GM19467 (cell line): ENCODE results near the gene EVC2.
"Not testable (repeated sequence)": the region's sequence is repeated elsewhere in the genome, so short reads cannot be mapped to it uniquely, and the experiment has no call there.

Source experiments
- ATAC-seq: cut with Tn5 transposase; IDR thresholded peaks from one replicate; pipeline ENCODE4 v1.9.1; 2021; ENCODE audit warnings: mild to moderate bottlenecking, moderate library complexity; ENCODE audit not compliant: unreplicated experiment

The EVC2 gene

DNA sequence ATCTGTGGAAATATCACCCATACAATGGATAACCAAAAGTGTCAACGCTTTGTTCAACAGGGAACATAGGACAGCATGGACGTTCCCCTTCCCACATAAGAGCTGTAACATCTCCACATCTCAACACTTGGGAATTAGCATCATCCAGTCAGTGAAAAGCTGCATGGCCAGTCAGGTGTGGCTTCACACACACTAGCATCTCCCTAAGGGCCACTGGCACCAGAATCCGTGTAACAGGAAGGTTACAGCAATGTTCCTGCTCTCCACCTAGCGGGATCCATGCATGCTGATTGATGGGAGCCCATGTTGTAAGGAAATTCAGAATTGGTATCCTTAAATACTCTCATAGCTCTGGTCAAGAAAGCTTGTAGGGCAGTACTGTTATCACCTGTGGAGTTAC, 78.8 kb downstream of the EVC2 start:
- ATAC-seq = no peak

DNA sequence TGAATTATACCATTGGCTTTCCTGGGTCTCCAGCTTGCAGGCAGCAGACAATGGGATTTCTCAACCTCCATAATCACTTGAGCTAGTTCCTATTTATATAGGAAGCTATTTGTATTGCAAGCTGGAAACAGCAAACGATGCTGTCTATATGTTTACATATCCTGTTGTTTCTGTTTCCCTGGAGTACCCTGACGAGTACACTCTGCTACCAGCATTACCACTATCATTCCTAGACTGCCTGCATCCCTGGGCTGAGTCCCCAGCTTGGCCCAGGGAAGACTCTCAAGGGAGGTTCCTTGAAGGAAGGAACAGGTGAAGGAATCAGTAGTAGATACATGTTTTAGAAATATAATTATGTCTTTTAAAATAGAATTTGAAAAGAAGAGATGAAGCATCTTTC, 81.4 kb downstream of the EVC2 start:
- ATAC-seq = no peak

DNA sequence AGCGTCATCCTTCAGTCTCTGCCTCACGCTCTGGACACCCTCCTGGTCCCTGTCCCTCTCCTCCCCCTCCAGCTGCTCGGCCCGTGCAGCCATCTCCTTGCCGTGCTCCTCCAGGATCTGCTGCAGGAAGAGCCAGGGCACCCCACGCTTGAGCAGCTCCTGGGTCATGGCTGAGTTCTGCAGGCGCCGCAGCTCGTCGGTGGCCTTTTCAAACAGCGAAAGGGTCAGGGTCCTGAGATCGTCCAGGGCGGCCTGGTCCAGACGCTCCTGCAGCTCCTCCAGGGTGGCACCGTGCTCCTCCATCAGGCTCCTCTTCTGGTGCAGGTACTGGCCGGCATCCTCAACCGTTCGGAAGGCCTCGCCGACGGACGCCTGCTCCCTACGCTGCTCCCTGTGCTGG, 85.8 kb downstream of the EVC2 start:
- no peak for ATAC-seq

DNA sequence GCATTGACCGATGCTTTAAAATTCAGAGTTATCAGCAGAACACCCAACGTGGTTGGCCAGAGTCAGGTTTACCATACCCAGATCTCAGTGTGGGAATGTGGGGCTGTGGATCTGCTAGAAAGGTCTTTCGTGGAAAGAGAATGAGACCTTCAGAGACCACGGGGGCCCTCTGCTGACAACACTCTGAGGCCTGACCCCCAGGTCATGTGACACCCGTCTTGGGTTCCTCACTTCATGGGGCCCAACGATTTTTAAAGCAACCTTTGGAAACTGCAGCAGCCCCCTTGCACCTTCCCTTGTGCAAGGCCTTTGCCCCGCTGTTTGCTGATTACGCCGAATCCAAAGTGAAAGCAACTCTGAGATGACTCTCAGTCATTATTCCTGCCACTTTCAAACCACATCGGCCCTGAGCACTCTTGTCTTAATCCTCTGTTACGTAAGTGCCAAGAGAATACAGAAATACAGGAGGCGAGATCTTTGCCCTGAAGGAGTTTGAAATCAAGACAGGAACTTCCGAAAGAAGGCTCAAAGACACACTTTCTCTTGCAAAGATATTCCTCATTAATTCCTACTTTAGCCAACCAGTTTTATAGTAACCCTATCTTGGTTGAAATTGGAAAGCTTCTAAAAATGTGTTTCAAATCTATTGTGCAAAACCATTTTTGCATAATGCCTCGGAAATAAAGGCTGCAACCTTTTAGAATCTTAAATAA, 88.3 kb downstream of the EVC2 start:
- no peak for ATAC-seq

DNA sequence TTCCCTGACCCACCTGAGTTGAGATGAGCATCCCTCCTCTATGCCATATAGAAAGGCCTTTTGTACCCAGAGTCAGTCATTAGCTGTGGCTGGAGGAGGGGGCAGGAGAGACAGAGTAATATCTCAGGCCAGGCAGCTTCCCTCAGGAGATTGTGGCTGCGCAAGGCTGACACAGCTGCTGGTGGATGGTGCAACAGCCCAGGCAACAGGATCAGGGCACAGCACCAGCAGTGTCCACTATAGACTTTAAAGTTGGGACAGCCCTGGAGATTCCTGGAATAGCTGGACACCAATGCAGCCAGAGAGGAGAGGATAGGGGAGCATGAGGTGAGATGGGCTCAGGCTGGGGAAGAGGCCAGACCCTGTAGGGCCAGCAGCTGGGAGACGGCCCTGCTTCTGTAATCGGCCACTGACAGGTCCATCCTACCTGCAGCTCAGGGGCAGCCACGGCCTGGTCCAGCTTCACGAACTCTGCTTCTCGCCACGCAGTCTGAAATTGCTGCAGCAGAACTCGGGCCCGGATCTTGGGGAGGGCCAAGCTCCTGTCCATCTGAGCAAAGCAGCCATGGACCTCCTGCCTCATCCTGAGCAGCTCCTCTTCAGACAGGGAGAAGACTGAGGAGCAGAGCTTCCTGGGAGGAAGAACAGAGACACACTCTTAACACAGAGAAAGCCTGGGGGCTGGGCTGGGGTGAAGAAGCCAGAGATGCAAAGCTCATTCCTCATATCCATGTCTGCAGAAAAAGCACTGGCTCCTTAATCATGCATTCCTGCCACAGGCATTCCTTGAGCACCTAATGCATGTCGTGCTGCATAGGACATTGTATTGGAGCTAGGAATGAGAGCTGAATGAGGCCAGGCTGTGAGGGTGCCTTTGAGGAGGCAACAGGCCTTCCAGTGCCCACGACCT, 90.1 kb downstream of the EVC2 start:
- no peak for ATAC-seq

DNA sequence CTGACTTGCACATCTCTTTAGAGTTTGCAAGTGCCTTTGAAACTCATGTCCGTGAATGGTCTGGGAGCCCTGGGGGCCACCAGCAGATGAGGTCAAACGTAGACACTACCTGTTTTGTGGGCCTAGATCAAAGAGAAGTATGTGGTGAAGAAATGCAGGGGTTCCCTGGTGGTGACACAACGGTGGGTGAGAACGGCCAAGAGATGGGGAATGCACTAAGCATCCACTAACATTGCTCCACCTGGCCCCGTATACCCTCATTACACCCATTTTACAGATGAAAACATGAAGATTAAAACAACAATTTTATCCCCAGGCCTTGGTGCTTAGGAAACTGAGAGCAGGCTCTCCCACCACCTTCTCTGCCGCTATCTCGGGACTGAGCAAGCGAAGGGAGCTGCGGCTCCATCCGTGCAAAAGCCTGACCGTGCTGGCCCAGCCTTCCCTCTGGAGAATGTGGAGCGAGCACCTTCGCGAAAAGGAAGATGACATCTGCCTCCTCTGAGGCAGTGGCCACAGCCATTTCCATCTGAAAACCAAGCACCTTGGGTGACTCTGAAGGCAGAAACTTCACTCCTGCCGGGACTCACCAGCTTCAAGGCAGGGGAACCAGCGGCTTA, 91.9 kb downstream of the EVC2 start:
- no peak for ATAC-seq

DNA sequence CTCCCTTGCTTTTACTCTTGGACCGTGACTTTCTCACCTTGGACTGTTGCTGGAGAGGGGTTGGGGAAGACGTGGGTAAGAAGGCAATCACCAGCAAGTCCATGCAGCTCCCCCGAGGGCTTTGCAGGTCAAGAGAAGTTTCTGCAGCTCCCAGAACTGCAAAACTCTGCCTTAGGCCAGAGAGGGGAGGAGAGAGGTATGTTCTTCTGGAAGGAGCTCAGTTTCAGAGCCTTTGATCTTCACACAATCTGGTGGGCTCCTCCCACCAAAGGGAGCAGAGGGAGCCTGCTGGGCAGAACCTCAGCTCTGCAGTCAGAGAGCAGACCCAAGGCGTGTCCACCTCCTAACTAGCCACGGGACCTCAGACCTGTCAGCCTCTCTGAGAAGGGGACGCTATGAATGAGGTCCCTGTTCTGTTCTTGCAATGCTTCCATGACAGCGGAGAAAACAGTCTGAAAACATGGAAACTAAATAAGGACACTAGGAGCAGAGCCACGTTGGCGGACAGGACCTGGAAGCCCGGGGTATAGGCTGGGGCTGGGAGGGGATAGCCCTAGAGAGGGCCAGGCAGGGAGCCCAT, 92.8 kb downstream of the EVC2 start:
- ATAC-seq = no peak

DNA sequence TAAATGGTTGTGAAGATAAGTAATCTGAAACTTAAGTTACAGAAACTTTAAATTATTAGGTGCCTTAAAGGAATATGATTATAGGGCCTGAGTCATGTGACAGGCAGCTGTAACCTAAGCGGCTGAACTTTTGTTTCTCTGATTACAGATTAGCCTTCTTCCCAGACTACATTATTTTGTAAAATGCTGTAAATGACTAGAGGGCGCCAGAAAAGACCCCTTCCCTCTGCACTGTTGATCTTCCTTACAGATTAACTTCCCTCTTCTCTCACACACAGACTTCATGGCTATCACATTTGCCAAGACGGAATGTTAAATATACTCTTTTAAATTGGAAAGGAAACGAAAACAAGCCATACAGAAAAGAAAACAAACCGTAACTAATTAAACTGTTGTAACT, 96.6 kb downstream of the EVC2 start:
- ATAC-seq = no peak

DNA sequence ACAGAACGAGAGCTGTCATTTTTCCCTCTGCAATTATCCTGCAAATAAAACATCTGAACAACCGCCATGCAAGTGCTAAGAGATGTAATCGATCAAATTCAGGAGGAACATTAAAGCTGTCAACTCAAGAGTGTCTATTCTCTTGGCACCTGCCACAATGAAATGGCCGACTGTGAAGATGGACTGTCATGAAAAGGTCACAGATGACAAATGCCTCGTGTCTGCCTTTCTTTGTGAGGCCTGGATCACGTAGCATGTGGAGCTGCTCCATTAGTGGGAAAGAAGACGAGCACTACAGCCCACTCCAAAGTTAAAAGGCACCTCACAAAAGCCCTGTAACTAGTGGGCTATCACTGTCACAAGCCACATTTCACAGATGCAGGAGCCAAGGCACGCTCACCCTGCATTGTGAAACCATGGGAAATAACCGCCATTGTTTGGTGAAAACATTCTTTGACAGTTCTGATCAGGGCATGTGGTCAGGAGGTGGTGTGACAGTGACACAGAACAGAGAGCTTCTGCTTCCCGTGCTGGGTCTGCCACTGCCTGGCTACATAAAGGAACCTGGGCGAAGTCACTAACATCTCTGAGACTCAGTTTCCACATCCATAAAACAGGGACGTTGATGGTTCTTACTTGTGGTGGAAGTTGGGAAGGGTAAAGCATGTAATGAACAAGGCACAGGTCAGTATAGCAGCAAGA, 98.9 kb downstream of the EVC2 start:
- ATAC-seq = no peak

DNA sequence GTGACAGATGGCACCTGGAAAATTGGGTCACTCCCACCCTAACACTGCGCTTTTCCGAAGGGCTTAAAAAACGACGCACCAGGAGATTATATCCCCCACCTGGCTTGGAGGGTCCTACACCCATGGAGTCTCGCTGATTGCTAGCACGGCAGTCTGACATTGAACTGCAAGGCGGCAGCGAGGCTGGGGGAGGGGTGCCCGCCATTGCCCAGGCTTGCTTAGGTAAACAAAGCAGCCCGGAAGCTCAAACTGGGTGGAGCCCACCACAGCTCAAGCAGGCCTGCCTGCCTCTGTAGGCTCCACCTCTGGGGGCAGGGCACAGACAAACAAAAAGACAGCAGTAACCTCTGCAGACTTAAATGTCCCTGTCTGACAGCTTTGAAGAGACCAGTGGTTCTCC, 114.5 kb downstream of the EVC2 start:
- ATAC-seq = not testable (repeated sequence)

DNA sequence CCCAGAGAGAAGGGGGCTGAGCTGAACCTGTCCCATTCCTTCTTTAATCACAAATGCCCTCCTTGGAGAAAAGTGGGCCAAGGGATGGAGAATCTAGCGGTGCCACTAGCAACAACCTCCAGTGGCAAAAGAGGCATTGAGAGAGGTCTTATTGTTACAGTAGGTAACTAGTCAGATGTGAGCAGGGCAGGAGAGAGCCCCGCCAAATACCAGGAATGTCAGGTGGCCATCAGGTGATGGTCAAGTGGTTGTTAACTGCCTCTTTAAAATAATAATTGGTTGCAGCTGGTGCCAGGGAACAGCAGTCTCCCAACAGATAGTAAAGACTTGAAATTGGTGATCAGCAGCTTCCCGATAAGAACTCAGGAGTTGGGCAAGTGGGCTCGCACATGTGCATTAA, 116.1 kb downstream of the EVC2 start:
- no peak for ATAC-seq

DNA sequence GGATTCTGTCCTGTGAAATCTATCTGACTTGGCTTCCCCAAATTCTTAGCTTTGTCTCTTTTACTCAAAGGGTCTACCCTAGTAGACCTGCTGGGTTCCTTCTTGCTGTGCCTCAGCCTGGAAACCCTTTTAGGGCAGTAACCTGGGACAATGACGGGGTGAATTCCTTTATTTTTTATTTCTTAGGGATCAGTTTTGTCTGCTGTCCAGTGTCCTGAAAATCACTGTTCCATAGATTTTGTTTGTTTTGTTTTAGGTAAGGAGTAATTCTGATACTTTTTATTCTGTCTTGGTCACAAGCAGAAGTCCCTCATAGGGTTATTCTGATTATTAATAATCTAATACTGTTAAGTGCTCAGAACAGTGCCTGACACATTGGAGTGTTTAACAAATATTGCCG, 118.9 kb downstream of the EVC2 start:
- no peak for ATAC-seq

DNA sequence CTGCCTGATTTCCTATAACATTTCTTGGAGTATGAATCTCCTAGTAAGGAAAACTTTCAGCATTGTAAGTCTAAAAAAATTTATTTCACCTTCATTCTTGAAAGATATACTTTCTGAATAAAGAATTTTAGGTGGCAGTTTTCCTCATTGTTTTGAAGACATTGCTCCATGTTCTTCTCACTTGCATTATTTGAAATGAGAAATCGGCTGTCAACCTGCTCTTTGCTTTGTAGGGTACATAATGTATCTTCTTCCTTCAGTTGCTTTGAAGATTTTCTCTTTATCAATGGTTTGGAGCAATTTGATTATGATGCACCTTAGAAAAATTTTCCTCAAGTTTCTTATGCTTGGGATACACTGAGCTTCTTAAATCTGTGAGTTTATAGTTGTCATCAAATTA, 120.3 kb downstream of the EVC2 start:
- ATAC-seq = no peak

DNA sequence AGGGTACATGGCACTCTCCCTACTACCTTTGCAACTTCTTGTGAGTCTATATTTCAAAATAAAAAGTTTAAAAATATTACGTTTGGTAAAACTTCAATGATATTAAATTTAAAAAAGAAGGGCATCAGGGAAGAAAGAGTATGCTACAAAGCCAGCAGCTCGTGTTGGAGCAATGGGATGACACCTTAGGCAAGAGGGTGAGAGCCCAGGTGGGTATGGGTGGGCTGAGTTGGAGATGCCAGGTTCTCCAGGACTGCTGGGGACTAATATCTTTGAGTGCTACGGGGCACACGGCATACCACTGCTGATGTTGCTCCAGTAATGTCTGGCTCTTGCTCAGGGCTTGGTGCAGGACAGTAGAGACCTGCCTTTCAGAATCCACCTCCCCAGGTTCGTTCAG, 132.4 kb downstream of the EVC2 start:
- ATAC-seq = no peak

DNA sequence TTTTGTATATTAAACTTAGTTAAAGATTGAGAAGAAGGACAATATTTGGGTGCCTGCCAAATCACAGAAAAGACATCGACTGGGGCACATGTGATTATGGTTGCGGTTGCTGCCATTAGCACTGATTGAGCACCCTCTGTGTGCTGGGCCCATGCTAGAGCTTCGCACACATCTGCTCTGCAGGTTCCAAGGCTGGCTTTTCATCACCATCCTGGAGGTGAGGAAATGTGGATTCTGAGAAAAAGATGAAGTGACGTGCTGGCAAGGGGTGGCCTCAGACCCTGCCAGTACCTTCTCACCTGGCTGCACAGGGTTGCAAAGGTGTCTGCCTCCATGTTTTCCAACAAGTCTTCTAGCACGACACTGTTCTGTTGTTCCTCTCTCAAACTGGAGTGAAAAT, 134.0 kb downstream of the EVC2 start:
- ATAC-seq = no peak

DNA sequence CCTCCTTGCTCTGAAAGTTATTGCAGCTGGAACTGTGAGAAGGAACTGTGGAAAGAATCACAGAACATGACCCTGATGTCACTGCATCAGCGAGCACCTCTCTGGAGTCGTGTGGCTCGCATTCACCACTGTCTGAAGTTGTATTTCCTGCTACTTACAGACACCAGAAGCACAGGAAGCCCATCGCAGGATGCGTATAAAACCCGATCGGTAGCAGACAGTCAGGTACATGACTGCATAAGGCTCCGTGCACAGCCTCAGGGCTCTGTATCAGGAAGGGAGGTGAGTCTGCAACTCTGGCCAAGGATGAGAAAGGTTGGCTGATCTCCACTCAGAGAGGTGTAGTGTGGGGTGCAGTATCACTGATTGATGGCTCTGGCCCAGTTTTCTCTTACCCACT, 134.4 kb downstream of the EVC2 start:
- no peak for ATAC-seq

DNA sequence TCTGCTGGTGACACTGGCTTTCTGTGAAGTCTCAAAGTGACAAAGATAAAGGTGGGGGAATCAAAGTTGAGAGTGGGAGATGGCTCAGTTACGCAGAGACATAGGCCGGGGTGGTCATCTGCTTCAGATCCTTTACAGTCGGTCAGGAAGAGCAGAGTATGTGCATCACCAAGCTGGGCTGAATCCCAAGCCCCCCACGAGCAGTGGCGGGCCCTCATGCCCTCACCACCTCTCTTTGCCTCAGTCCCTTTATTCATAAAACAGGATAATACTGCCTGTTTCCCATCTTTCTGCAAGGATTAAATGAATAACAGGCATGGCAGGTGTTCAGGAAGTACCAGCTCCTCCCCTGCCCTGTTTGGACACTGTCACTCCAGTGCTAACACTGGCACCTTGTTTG, 135.6 kb downstream of the EVC2 start:
- ATAC-seq = no peak

DNA sequence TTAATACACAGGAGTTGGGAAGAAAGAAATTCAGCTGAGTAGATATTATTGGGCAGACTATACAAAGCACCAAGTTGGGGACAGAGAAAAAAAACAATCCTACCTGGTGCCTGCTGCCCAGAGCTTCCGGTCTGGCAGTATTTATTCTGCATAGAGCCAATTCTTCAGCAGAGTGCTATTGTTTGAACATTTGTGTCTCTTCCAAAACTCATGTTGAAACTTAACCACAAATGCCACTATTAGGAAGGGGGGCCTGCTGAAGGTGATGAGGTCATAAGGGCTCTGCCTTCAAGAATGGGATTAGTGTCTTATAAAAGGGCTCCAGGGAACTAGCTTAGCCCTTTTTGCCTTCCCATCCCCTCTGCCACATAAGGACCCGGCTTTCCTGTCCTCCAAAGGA, 136.2 kb downstream of the EVC2 start:
- no peak for ATAC-seq

DNA sequence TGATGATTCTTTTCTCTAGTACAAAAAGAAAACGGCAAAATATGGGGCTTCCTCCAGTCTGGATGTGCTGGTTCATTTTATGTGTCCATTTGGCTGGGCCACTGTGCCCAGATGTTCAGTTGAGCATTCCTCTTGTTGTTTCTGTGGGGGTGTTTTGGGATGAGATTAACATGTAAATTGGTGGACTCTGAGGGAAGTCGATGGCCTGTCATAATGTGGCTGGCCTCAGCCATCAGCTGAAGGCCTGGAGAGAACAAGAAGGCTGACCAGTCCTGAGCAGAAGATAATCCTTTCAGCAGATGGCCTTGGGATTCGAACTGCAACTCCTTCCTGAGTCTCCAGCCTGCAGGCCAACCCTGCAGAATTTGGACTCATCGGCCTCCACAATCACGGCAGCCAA, 136.7 kb downstream of the EVC2 start:
- ATAC-seq = no peak

DNA sequence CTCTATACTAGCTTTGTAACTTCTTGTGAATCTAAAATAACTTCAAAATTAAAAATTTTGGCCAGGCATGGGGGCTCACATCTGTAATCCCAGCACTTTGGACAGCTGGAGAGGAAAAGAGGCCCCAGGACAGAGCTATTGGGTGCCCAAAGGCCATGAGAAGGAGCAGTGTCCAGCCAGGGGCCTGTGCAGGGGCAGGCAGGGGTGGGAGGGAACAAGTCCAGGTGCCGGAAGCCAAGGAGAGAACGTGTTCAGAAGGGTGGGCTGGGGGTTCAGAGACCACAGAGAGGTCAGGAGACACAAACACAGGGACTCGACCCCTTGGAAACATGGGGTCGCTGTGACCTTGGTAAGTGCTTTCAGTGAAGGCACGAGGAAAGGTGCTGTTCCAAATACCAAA, 138.9 kb downstream of the EVC2 start:
- no peak for ATAC-seq

DNA sequence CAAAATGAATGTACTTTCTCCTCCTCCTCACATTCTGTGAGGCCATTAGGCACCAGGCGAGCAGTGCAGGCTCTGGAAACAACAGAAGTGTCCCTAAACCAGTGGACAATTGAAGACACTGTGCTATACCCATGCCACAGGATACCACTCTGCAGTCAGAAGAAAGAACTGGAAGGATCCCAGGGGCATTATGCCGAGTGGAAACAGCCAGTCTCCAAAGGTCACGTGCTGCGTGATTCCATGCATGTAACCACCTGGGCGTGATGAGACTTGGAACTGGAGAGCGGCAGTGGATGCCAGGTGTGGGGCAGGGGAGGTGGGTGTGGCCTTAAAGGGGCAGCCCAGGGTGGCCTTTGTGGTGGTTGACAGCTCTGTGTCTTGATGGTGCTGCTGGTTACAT, 139.4 kb downstream of the EVC2 start:
- no peak for ATAC-seq
